ENCODE results near the gene RIPPLY3. TPM values are rescaled to one million over a fixed set of nuclear protein-coding genes. Genes with fewer than 3 reads are reported as not detected.

RIPPLY3 gene
- 0.11 TPM in 1 of 2 replicates, not detected in the other for total RNA-seq

GRCh38 chr21:37006486-37007291 is at the start of gene RIPPLY3:
RIPPLY3 (plus strand) TSS chr21:37006702; CDS start chr21:37006773, 71 bp downstream.

GRCh38 chr21:36966066-36966820 is 40.3 kb upstream of the RIPPLY3 start, which contains the start of gene HLCS:
HLCS (minus strand) TSS chr21:36966669; CDS start chr21:36966638, 31 bp downstream.

Small RNA genes within 50 kb of the gene (small RNA-seq; reads per million reads assigned to genes)
- gene RF00019 (not detected), gene RNU6-696P (not detected)

Other genes starting within 250 kb of the RIPPLY3 start
- gene HLCS, start 40.0 kb upstream of the RIPPLY3 start, total RNA-seq, result 47.5 and 50.6 TPM in 2 replicates
- 10.3 and 10.6 TPM in 2 replicates for gene PIGP, start 66.4 kb downstream of the RIPPLY3 start, total RNA-seq
- 328 and 353 TPM in 2 replicates for gene TTC3, start 66.6 kb downstream of the RIPPLY3 start, total RNA-seq

All from articular chondrocyte of knee joint (primary cell).